Measurements from ENCODE around the gene WIZ.
"Not testable (repeated sequence)": the region's sequence is repeated elsewhere in the genome, so short reads cannot be mapped to it uniquely, and the experiment has no call there.

Gene WIZ

DNA sequence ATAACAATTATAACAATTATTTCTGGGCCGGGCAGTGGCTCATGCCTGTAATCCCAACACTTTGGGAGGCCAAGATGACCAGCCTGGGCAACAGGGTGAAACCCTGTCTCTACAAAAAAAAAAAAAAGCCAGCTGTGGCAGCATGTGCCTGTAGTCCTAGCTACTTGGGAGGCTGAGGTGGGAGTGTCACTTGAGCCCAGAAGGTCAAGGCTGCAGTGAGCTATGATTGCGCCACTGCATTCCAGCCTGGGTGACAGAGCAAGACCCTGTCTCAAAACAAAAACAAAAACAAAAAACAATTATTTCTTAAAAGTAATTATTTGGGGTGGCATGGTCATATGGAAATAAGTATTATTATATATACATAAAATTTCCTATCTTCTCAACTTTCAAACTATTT, 38.4 kb downstream of the WIZ start:
- H3K4me3 ChIP-seq (ENCODE audit: low read depth, low read length) = not testable (repeated sequence)

DNA sequence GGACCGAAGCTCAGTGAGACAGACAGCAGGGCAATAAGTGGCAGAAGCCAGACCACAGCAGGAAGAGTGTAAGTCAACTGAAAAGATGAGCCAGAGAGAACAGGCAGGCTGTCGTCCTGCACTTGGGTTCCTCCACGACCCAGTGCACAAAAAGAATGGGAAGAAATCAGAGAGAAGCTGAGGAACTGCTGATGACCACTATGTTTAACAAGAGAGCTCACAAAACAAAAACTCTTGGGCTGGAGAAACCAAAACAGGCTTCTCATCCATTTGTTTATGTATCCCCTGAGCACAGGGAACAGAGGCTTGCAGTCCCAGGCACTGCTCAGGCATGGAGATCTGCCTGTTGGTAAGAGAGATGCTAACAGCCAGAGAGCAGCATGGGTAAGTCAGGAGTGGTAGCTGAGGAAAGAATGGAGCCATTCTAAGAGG, 45.0 kb downstream of the WIZ start:
- no peak overlapping the region for H3K4me3 ChIP-seq (ENCODE audit: low read depth, low read length)

DNA sequence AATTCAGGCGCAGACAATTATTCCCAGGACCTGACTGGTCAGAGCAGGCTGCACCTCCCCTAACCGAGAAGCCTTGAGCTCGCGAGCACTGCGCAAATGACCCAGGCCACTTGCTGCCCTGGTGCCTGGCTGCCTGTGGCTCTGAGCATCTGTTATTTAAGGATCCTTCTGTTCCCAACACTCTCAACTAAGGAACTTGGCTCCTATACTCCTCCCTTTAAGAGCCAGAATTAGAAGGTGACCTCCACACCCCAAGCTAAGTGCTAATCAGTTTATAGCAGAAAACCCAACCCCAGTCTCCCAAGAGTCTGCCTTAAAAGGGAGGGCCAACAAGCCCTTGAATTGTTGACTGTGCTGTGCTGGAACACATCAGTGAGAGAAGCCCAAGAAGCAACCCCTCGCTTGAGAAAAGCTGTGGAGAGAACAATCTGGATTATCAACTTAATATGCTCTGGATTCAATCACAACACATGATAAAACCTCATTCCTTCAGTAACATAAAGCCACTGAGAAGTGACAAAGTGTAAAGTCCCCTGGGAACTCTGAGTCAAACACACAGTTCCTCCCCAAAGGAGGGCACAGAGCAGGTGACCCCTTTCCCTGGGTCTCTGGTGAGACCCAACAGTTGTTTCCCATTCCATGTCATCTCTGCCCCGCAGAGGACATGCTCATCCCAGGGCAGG, 45.5 kb downstream of the WIZ start:
- H3K4me3 ChIP-seq (ENCODE audit: low read depth, low read length) = no peak overlapping the region

DNA sequence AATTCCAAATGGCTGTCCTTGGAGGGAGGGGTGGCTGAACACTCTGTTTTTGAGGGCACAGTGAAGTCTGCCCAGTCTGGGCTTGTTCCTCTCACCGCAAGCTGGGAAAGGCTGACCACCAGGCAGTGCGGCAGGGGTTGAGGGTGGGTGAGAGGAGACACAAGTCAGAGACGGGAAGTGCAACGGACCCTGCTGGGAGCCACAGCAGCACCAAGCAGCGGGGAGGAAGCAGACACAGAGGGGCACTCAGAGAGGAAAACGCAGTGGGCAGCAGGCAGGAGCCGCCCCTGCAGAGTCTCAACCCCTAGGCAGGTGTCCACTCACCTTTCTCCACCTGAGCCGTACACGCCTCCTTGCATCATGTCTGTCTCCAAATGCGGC, 46.6 kb downstream of the WIZ start:
- no peak overlapping the region for H3K4me3 ChIP-seq (ENCODE audit: low read depth, low read length)

DNA sequence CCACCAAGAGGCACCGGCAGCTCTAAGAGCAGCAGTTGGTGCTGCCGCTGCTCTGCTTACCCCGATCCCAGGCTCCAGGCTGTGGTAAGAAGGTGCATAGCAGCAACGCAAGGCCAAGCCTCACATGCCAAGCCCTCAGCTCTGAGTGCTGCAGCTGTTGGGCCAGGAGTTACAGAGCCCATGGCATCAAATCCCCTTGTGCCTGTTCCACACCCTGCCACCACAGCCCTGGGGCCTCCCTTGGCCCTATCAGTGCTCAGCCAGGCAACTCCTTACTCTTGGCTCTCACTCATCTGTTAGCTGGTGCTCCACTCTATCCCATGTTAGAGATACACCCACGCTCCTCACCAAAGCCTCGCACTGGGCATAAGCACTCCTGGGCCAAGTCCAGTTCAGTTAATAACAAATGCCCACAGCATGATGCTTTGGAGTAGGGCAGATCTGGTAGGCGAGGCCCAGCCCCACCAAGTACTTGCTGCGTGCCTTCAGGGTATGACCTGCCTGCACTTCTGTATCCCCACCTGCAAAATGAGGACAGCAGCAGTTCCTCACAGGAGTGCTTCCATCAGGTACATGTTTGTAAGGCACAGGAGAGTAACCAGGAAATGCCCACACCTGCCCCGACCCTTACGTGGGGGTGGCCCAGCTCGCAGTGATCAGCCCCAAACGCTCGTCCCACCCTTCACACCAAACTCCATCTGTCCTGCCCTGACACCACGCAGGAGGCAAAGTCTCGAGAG, 47.2 kb downstream of the WIZ start:
- no peak overlapping the region for H3K4me3 ChIP-seq (ENCODE audit: low read depth, low read length)

DNA sequence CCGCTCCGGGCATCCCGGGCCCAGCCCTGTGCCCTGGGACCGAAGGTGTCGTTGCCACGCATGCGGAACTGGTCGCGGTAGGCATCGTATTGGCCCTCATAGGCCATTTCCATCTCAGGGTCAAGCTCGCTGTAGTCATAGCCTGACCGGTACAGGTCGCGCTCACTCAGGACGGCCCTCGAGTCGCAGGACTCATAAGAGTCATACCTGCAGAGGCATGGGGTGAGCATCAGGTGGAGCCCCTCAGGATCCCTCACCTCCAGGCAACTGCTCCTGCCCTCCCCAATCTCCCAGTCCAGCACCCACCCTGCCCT, 48.4 kb downstream of the WIZ start:
- no peak overlapping the region for H3K4me3 ChIP-seq (ENCODE audit: low read depth, low read length)

DNA sequence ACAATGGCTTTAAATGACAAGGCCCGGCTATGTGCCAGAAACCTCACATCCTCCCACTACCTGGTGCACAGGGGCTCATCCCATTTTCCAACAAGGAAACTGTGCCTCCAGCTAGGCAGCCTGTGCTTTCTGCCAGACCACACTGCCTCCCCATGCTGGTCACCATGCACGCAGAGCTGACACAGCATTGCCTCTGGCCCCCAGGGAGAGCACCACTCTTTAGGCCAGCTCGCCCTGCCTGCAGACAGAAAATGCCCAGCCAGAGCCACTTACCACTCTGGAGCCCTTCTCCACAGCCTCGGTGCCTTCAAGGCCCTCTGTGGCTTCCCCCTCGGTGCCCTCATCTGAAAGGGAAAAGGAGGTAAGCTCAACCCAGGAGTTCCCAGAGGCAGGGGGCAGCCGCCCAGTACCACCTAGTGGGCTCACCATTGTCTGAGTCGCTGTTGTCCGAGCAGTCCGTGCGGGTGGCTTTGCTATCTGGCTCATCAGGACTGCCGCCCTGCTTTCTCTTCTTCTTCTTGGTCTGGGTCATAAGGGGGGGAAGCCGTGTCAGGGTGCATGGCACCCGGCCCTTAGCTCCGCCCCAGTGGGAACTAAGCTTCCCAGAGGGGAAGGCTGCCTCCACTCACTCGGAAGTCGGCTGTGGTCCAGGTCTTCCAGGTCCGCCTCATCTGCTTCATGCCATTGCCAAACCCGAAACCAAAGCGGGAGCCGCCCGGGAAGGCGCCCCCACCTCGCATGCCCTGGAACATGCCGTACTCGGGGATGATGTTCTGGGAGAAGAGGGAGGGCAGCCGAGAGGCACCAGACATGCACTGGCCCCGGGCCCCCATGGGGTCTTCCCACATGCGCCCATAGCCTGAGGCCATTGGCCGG, 49.0 kb downstream of the WIZ start:
- H3K4me3 ChIP-seq (ENCODE audit: low read depth, low read length) = no peak overlapping the region

DNA sequence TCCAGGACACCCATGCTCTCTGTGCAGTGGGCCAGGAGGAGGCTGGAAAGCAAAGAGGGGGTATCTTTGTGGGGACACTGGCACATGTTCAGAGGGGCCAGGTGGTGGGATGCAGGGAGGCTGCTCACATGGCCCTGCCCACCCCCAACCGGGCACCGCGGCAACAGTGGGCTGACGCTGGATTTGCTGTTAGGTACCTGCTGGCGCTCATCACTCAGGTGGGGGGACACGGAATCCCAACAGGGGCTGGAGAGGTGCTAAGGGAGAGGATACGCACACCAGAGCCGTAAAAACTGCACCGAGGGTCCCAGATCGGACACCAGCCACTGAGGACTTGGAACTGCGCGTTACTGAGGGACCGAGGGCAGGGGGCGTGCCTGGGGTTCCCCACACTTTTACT, 50.1 kb downstream of the WIZ start:
- no peak overlapping the region for H3K4me3 ChIP-seq (ENCODE audit: low read depth, low read length)

DNA sequence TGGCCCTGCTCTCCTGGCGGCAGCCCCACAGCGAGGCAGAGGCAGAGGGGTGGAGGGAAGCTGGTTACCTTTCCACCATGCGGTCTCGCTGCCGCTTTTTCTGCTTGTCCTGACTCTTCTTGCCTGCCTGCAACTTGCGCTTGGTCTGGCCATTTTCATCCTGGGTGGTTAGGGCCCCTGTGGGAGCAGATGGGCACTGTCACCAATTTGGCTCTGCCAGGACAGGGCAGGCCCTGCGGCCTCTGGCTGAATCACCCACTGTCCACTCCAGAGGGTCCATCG, 50.6 kb downstream of the WIZ start:
- H3K4me3 ChIP-seq (ENCODE audit: low read depth, low read length) = no peak overlapping the region

DNA sequence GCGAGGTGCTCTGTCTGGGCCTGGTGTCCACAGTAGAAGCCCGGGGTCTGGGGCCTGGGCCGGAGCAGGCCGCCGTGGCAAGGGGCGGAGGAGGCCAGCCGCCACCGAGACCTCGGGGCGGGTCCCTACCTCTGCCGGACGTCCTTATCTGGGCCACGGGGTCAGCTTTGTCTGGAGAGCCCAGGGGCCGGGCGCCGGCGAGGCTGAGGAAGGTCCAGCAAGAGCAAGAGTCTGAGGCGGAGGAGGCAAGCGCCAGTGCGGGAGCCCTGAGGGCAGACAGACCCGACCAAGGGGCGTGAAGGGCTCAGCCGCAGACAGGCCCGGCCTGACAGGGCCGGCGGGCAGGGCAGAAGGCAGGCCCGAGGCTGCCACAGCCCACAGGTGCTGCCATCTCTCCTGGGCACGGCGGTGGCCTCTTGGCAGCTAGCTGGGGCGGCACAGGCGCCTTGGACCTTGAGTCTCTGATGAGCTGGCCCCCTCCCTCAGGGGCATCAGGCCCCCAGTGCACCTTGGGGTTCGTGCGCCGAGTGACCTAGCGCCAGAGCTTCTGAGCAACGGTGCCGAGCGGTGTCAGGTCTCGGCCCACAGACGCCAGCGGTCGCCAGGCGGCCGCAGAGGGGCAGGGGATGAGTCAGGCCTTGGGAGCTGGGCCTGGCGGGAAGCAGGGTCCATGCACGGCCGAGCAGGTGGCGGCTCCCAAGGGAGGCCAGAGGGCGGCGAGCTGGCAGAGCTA, 51.1 kb downstream of the WIZ start:
- H3K4me3 ChIP-seq (ENCODE audit: low read depth, low read length) = no peak overlapping the region

DNA sequence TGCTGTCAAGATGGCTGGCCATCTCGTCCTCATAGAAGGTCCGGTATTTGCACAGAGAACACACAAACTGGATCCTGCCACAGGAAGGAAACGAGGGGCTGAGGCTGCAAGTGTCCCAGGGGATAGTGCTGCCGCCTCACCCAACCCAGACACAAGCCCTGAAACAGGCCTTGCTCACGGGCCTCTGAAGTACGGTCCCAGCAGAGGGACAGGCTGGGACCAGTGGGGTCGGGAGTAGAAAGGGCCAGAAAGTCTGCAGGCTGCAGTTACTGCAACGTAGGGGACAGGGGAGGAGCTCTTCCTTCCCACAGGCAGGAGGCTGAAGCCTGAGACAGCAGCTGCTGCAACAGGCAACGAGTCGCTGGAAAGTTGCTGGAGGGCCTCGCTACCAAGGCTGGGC, 52.0 kb downstream of the WIZ start:
- no peak overlapping the region for H3K4me3 ChIP-seq (ENCODE audit: low read depth, low read length)

DNA sequence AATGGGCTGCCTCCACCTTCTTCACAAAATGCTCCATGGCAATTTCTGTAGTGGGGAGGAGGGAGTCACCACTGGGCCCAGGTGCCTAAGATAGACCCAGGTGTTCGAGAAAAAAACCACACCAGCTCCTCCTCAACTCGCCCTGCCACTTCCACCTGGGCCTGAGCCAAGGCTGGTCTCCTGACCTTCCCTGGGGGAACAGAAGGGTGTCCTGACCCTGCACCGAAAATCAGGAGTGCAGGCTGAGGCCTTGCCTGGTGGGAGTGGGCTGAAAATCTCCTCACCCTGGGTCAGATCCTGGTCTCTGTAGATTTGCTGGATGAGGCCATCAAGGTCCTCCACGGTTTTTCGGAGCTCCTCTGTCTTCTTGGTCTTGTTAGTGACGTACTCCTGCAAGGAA, 52.5 kb downstream of the WIZ start:
- H3K4me3 ChIP-seq (ENCODE audit: low read depth, low read length) = no peak overlapping the region

DNA sequence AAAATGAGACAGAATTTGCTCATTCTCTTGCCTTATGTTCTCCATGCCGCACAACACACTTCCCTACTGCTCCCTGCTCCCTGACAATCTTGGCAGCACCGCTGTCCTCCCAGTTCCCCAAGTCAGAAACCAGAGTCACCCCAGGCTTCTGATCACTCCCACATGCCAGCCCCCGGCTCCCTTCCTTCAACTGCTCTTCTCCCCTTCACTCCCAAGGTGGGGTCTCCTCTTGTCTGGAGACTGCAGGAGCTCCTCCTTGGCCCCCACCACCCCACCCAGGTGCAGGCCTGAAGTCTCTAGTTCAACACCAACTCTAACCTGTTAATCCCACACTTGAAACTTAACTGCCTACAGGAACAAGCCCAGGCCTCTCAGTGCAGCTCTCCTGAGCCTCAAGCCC, 53.3 kb downstream of the WIZ start:
- H3K4me3 ChIP-seq (ENCODE audit: low read depth, low read length) = no peak overlapping the region

DNA sequence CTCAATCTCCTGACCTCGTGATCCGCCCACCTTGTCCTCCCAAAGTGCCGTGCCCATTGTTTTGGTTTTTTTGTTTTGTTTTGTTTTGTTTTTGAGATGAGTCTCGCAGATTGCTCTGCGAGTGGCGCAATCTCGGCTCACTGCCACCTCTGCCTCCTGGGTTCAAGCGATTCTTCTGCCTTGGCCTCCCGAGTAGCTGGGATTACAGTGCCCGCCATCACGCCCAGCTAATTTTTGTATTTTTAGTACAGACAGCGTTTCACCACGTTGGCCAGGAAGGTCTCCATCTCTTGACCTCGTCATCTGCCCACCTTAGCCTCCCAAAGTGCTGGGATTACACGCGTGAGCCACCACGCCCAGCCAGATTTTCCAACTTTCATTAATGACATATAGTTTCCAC, 54.5 kb downstream of the WIZ start:
- H3K4me3 ChIP-seq (ENCODE audit: low read depth, low read length) = not testable (repeated sequence)

DNA sequence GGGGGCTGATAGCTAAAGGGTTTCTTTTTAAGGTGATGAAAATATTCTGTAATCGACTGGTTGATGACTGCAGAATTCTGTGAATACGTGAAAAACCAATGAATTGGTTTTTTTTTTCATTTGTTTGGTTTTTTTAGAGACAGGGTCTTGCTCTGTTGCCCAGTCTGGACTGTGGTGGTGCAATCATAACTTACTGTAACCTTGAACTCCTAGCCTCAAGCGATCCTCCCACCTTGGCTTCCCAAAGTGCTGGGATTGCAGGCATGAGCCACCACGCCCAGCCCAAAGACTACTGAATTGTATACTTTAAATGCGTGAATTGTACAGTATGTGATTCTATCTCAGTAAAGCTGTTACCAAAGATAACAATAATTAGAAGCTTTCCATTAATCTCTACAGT, 55.3 kb downstream of the WIZ start:
- H3K4me3 ChIP-seq (ENCODE audit: low read depth, low read length) = no peak overlapping the region

DNA sequence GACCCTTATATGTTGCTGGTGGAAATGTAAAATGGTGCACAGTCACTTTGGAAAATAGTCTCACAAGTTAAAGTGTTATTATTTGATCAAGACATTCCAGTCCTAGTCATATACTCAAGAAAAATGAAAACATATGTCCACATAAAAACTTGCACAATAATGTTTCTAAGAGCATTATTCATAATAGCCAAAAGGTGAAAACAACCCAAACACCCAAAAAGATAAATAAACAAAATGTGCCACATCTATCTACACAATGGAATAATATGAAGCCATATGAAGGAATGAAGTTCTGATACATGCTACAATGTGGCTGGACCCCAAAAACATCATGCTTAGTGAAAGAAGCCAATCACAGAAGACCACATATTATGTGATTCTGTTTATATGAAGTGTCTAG, 55.8 kb downstream of the WIZ start:
- H3K4me3 ChIP-seq (ENCODE audit: low read depth, low read length) = no peak overlapping the region

DNA sequence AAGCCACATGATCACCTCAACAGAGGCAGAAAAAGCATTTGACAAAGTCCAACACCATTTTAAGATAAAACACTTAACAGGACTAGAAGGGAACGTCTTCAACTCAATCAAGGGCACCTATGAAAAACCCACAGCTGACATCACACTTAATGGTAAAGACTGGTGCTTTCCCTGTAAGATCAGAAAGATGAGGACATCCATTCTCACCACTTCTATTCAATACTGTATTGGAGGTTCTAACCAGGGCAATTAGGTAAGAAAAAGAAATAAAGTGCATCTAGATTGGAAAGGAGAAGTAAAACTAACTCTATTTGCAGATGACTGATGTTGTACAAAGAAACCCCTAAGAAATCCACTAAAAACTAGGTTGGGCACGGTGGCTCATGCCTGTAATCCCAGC, 58.9 kb downstream of the WIZ start:
- no peak overlapping the region for H3K4me3 ChIP-seq (ENCODE audit: low read depth, low read length)

DNA sequence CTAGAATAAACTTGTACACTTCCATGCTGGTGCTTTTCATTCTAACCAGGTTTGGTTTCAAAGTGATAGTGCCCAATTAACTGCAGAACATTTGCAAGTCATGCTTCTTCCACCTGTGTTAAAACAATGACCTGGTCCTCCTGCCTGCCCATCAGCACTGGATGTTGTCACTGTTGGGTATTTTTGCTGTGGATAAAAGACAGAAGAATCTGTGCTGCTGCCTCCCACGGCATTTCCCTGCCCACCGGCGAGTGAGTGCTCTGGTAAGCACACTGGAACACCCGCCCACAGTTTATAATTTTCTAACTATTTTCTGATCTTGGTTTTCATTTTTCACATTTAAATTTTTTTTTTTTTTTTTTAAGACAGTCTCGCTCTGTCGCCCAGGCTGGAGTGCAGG, 67.9 kb downstream of the WIZ start:
- H3K4me3 ChIP-seq (ENCODE audit: low read depth, low read length) = no peak overlapping the region

DNA sequence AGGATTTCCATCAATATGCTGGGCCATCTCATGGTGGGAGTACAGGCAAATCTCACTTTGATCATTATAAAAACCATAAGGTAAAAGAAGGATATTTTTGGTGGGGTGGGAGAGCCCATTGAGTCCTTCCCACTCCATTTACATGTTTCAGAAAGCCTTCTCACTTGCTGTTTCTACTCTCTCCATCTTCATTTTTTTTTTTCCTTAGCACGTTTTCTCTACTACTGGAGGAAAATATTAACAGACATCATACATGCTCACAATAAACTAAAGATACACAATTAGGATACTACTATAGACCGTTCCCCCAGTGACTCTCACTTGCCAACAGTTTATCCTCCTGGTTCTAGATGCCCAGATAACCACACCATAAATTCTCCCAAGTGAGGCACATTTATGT, 68.3 kb downstream of the WIZ start:
- H3K4me3 ChIP-seq (ENCODE audit: low read depth, low read length) = no peak overlapping the region

DNA sequence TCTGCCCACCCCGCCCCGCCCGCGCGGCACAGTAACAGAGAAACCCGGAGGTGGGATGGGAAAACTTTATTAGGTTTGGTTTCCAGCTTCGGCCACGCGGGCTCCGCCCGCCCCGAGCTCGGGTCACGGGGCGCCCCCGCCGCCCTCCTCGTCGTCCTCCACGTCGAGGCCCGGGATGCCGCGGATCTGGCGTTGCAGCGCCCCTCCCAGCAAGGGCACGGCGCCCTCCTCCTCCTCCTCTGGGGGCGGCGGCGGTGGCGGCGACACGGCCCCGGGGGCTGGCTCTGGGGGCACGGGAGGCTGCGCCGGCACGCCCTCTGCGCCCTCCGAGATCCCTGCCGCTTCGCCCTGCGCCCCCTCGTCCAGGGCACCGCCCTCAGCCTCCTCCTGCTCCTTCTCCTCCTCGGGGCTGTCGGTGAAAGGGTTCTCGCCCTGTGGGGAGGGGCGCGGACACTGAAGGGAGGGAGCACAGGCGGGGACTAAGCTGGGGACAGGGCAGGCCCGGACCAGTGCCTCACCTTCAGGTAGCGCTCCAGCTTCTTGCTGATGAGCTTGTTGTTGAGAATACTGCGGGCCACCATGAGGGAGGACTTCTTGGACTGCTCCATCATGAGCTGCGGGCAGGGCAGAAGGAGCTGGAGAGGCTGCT, 69.6 kb downstream of the WIZ start:
- H3K4me3 ChIP-seq (ENCODE audit: low read depth, low read length) = peak overlapping the region; percentile 45
